ENCODE measurements around the gene PROB1.

- TF ChIP-seq CTCF (IDR thresholded peaks at IDR 0.05; ENCODE audit: control extremely low read depth in 1 of 3, insufficient read depth in 1 of 3, low read depth in 1 of 3, low read length in 3 of 3) (no peak), USF2 (IDR thresholded peaks at IDR 0.05; ENCODE audit: low read length) (no peak), TAF1 (IDR thresholded peaks at IDR 0.05; ENCODE audit: low read depth, low read length) (no peak), POLR2A (IDR thresholded peaks at IDR 0.05; ENCODE audit: control extremely low read depth in 1 of 2, low read depth in 2 of 2, low read length in 2 of 2) (no peak)
Measured at GRCh38 chr5:139342423-139342723, 52.5 kb downstream of the PROB1 start.
